Endothelial cell of umbilical vein (primary cell): ENCODE results near the gene ZKSCAN1. TPM values are rescaled to one million over a fixed set of nuclear protein-coding genes. Genes with fewer than 3 reads are reported as not detected.

ENCODE experiments used
- BruUV-seq: library from RNA; stranded (reverse); fragments of 400-500 nt; replicated peaks from 2 replicates; lab custom pipeline; 2021; lab: Mats Ljungman, UMichigan
- CTCF ChIA-PET: fragments of 300-600, 350-600 bp; sonication (Branson Sonifier 250); formaldehyde crosslinking; loops from one replicate; lab custom pipeline; 2021; ENCODE audit warnings: antibody characterized with exemption, inconsistent platforms; lab: Charles Lee
- POLR2A ChIA-PET: fragments of 300-600, 350-600 bp; sonication (Branson Sonifier 250); formaldehyde crosslinking; loops from one replicate; lab custom pipeline; 2021; ENCODE audit warnings: antibody characterized with exemption, inconsistent platforms; lab: Charles Lee
- DNase-seq: peaks from one replicate; pipeline ENCODE4 v3.0.0-alpha.2; 2011; ENCODE audit warnings: low read depth, low spot score
- FAIRE-seq: peaks from 2 replicates; lab custom pipeline; 2011; peaks lifted over from hg19 to GRCh38; lab: Jason Lieb, UNC
- H2AFZ ChIP-seq: 2 replicates; pipeline ENCODE4 v1.6.0; 2012; ENCODE audit warnings: low read depth, low read length, control low read depth, inconsistent platforms
- H3K27ac ChIP-seq: 2 replicates; pipeline ENCODE4 v1.5.1; 2011; ENCODE audit warnings: low read depth, mild to moderate bottlenecking, control low read depth, low read length, moderate library complexity; ENCODE audit not compliant: insufficient read depth
- H3K27me3 ChIP-seq, 2 experiments: 2 replicates each; pipeline versions ENCODE4 v1.6.0 to v1.6.1; 2011; ENCODE audit warnings: low read length in 2 of 2, mixed read lengths in 1 of 2; ENCODE audit not compliant: control insufficient read depth in 2 of 2, insufficient read depth in 2 of 2
- H3K36me3 ChIP-seq, 2 experiments: 2 replicates in 1 of 2; 3 replicates in 1 of 2; pipeline ENCODE4 v1.5.1; 2011; ENCODE audit warnings: low read length in 2 of 2, mild to moderate bottlenecking in 1 of 2, moderate library complexity in 1 of 2; ENCODE audit not compliant: control insufficient read depth in 2 of 2, insufficient read depth in 2 of 2; ENCODE audit errors: extremely low read depth in 1 of 2
- H3K4me1 ChIP-seq: 3 replicates; pipeline ENCODE4 v1.5.1; 2011; ENCODE audit warnings: mild to moderate bottlenecking, low read length; ENCODE audit not compliant: control insufficient read depth, insufficient read depth; ENCODE audit errors: extremely low read depth
- H3K4me2 ChIP-seq: 2 replicates; pipeline ENCODE4 v1.6.1; 2011; ENCODE audit warnings: low read length, control low read depth, mixed read lengths; ENCODE audit not compliant: insufficient read depth
- H3K4me3 ChIP-seq, 3 experiments: fragments of 200-600 bp in 1 of 3; sonication (generic), shearing (Covaris generic) in 1 of 3; replicated peaks in 1 of 3; 2 replicates each; pipeline ENCODE4 v1.5.1; 2011 to 2016; ENCODE audit warnings: control low read depth in 3 of 3, low read length in 3 of 3, mild to moderate bottlenecking in 2 of 3, inconsistent platforms in 1 of 3, low read depth in 1 of 3, moderate library complexity in 1 of 3; ENCODE audit not compliant: insufficient read depth in 1 of 3
- H3K79me2 ChIP-seq: 2 replicates; pipeline ENCODE4 v1.6.0; 2012; ENCODE audit warnings: low read length, inconsistent platforms; ENCODE audit not compliant: control insufficient read depth, insufficient read depth
- H3K9ac ChIP-seq: replicated peaks from 2 replicates; pipeline ENCODE3; 2011; ENCODE audit warnings: low read length, control low read depth; ENCODE audit not compliant: insufficient read depth; ENCODE audit errors: extremely low read depth
- H3K9me1 ChIP-seq: replicated peaks from 3 replicates; pipeline ENCODE4 v1.6.0; 2011; ENCODE audit warnings: mild to moderate bottlenecking, low read length; ENCODE audit not compliant: control insufficient read depth, insufficient read depth; ENCODE audit errors: extremely low read depth
- H3K9me3 ChIP-seq: replicated peaks from 2 replicates; pipeline ENCODE4 v1.5.1; 2012; ENCODE audit warnings: low read length, inconsistent platforms; ENCODE audit not compliant: control insufficient read depth, insufficient read depth
- H4K20me1 ChIP-seq: replicated peaks from 2 replicates; pipeline ENCODE3; 2011; ENCODE audit warnings: mild to moderate bottlenecking, low read length; ENCODE audit not compliant: control insufficient read depth, insufficient read depth; ENCODE audit errors: extremely low read depth
- CTCF ChIP-seq, 2 donors: IDR thresholded peaks; 1 replicate in 1 of 2; 2 replicates in 1 of 2; pipeline ENCODE4 v1.5.1; 2011; ENCODE audit warnings: low read length in 2 of 2, mild to moderate bottlenecking in 2 of 2, moderate library complexity in 2 of 2, control low read depth in 1 of 2, inconsistent platforms in 1 of 2, low read depth in 1 of 2; ENCODE audit not compliant: insufficient read depth in 1 of 2; ENCODE audit errors: extremely low read depth in 1 of 2
- EZH2 ChIP-seq: IDR thresholded peaks from 2 replicates; pipeline ENCODE4 v1.6.1; 2012; ENCODE audit warnings: borderline replicate concordance, low read depth, mild to moderate bottlenecking, moderate library complexity, low read length, inconsistent platforms; ENCODE audit not compliant: severe bottlenecking
- FOS ChIP-seq: IDR thresholded peaks from 2 replicates; pipeline ENCODE4 v1.6.1; 2011; ENCODE audit warnings: mild to moderate bottlenecking, low read length, moderate library complexity, borderline replicate concordance; ENCODE audit not compliant: insufficient read depth
- GATA2 ChIP-seq: IDR thresholded peaks from 2 replicates; pipeline ENCODE4 v1.7.0; 2011; ENCODE audit warnings: low read depth, mild to moderate bottlenecking, moderate library complexity, mixed read lengths, low read length; ENCODE audit not compliant: insufficient read length, insufficient read depth
- JUN ChIP-seq: IDR thresholded peaks from 2 replicates; pipeline ENCODE4 v1.6.1; 2011; ENCODE audit warnings: borderline replicate concordance, low read depth; ENCODE audit not compliant: insufficient read length, insufficient read depth
- MYC ChIP-seq: IDR thresholded peaks from one replicate; pipeline ENCODE4 v1.6.1; 2011; ENCODE audit warnings: mild to moderate bottlenecking, low read depth, low read length
- POLR2A ChIP-seq: IDR thresholded peaks from 2 replicates; pipeline ENCODE4 v1.6.1; 2012; ENCODE audit warnings: low read depth, mild to moderate bottlenecking, control low read depth, low read length
- POLR2AphosphoS5 ChIP-seq: IDR thresholded peaks from 2 replicates; pipeline ENCODE4 v1.6.1; 2012; ENCODE audit warnings: low read depth, mild to moderate bottlenecking, control low read depth, low read length, moderate library complexity; ENCODE audit not compliant: insufficient read depth
- dilution Hi-C: fragments of 300-500 bp; cut with MboI; formaldehyde crosslinking; loops from one replicate; pipeline ENCODE4 v1.15.0; 2019; ENCODE audit warnings: low sequenced_read_pairs; ENCODE audit not compliant: extremely low pct_ligation_motif_present
- intact Hi-C: fragments of 100-400 bp; cut with micrococcal nuclease; formaldehyde crosslinking; loops from one replicate; pipeline ENCODE4 v1.10.0; 2022
- polyA plus RNA-seq, 4 experiments: library from polyadenylated mRNA; depleted of rRNA in 3 of 4; stranded (reverse) in 3 of 4; unstranded in 1 of 4; fragments of >200 nt; gene quantifications; 2 replicates each; pipeline versions ENCODE4 v1.2.1 to v1.2.3, GENCODE V29; 2011 to 2012; ENCODE audit warnings: missing spikeins in 1 of 4
- total RNA-seq: library from RNA; stranded (reverse); gene quantifications from 2 replicates; pipeline ENCODE4 v1.2.3, GENCODE V29; 2021
- TF ChIP-seq, protein P1 (sequence below): IDR thresholded peaks from 2 replicates; pipeline ENCODE4 v1.6.1; 2011; ENCODE audit not compliant: insufficient read depth, insufficient read length

The ZKSCAN1 gene
- total and polyA plus RNA-seq, 2 donors (not counting 3 experiments of a cell fraction or from before 2014, with no cell fraction given): 12.3 to 57.8 TPM

- no peak for DNase-seq
- Histone ChIP-seq H3K27ac (no peak overlapping the region), H3K4me1 (no peaks in the 10 kb centered on the region), H3K27me3 (no peaks in the 10 kb centered on the region), H4K20me1 (no peaks in the 10 kb centered on the region), H3K79me2 (no peaks in the 10 kb centered on the region), H3K9me3 (no peaks in the 10 kb centered on the region), H3K9me1 (no peaks in the 10 kb centered on the region), H2AFZ (peak overlapping the region; percentile 91), H3K4me3 (peak overlapping the region in 2 of 3 experiments; percentile 47 to 53), H3K4me2 (peak overlapping the region; percentile 45), H3K9ac (peak overlapping the region; percentile 65), H3K36me3 (no peaks in the 10 kb centered on the region)
- dilution Hi-C loops (no loop called here), intact Hi-C loops (loop anchor here (1.0 kb wide), 1 partner anchor 18 kb away; the partner anchor contains the start of gene ZKSCAN1)
- CTCF ChIA-PET: interaction anchor here (1.0 to 9.6 kb wide), 5 partner anchors 7 to 77 kb away, joined by 3 to 158 read pairs (median 3); partner anchors contain the start of genes TRIM4 and ZSCAN21
- BruUV-seq: no TSS peak
- POLR2A ChIA-PET: interaction anchor here (0.6 to 1.0 kb wide), 3 partner anchors 14 to 86 kb away, joined by 3 to 4 read pairs (median 4); no protein-coding TSS in a partner anchor
- peak; percentile 70 for FAIRE-seq
- no peak for TF ChIP-seq GATA2
- TF ChIP-seq MYC: no peak
- no peak for TF ChIP-seq FOS
- TF ChIP-seq JUN: no peak
- TF ChIP-seq CTCF (IDR thresholded peaks at IDR 0.05; ENCODE audit: extremely low read depth in 1 of 2, insufficient read depth in 1 of 2, low read depth in 1 of 2, low read length in 2 of 2): no peak
- no peak for TF ChIP-seq POLR2AphosphoS5
- TF ChIP-seq, protein P1, sequence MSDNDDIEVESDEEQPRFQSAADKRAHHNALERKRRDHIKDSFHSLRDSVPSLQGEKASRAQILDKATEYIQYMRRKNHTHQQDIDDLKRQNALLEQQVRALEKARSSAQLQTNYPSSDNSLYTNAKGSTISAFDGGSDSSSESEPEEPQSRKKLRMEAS: no peak
- TF ChIP-seq POLR2A: no peak
- no peak for TF ChIP-seq EZH2
These were observed 18.4 kb upstream of the ZKSCAN1 start for GRCh38 chr7:99996755-99997544.
